PC-3 (cell line): Measurements from ENCODE around the gene TLR1. TPM values are rescaled to one million over a fixed set of nuclear protein-coding genes. Genes with fewer than 3 reads are reported as not detected.

ENCODE experiments used
- ATAC-seq: fragments of 200-7000 bp; cut with Tn5 transposase; 2 replicates; pipeline ENCODE4 v1.9.1; 2020; ENCODE audit warnings: mild to moderate bottlenecking, moderate library complexity
- BruUV-seq: library from RNA; stranded (reverse); fragments of 400-500 nt; replicated peaks from 2 replicates; lab custom pipeline; 2021; lab: Mats Ljungman, UMichigan
- CTCF ChIA-PET: fragments of 300-600 bp; sonication (Branson Sonifier 250); formaldehyde crosslinking; loops from one replicate; lab custom pipeline; 2022; ENCODE audit warnings: antibody characterized with exemption; lab: Charles Lee
- POLR2A ChIA-PET: fragments of 300-600 bp; sonication (Branson Sonifier 250); formaldehyde crosslinking; loops from one replicate; lab custom pipeline; 2022; ENCODE audit warnings: antibody characterized with exemption; ENCODE audit not compliant: unreplicated experiment; lab: Charles Lee
- DNase-seq: peaks from one replicate; pipeline ENCODE4 v3.0.0-alpha.2; 2015
- H2AFZ ChIP-seq: fragments of 300-600 bp; sonication (generic); 2 replicates; pipeline ENCODE4 v1.6.0; 2016; ENCODE audit warnings: antibody characterized with exemption, low read length
- H3F3A ChIP-seq: fragments of 300-600 bp; sonication (generic); one replicate; pipeline ENCODE4 v1.6.0; 2017; ENCODE audit warnings: antibody characterized with exemption, low read length, control low read depth, mild to moderate bottlenecking; ENCODE audit not compliant: unreplicated experiment
- H3K27ac ChIP-seq: fragments of 300-600 bp; sonication (generic); 2 replicates; pipeline ENCODE4 v1.5.1; 2016; ENCODE audit warnings: mild to moderate bottlenecking, low read length
- H3K27me3 ChIP-seq: fragments of 300-600 bp; sonication (generic); 2 replicates; pipeline ENCODE4 v1.6.1; 2016; ENCODE audit warnings: low read length, mixed read lengths
- H3K36me3 ChIP-seq: fragments of 300-600 bp; sonication (generic); 2 replicates; pipeline ENCODE4 v1.6.1; 2016; ENCODE audit warnings: low read depth, mixed run types, low read length, mixed read lengths
- H3K4me1 ChIP-seq: fragments of 300-600 bp; sonication (generic); 2 replicates; pipeline ENCODE4 v1.5.1; 2016; ENCODE audit warnings: low read length; ENCODE audit not compliant: insufficient read depth
- H3K4me2 ChIP-seq: fragments of 300-600 bp; sonication (generic); 2 replicates; pipeline ENCODE4 v1.6.0; 2016; ENCODE audit warnings: low read length
- H3K4me3 ChIP-seq: fragments of 300-600 bp; sonication (generic); 2 replicates; pipeline ENCODE4 v1.5.1; 2016; ENCODE audit warnings: mild to moderate bottlenecking, low read length, mixed read lengths
- H3K79me2 ChIP-seq: fragments of 300-600 bp; sonication (generic); 2 replicates; pipeline ENCODE4 v1.6.1; 2017; ENCODE audit warnings: low read length, mixed read lengths
- H3K9ac ChIP-seq: fragments of 300-600 bp; sonication (generic); 2 replicates; pipeline ENCODE4 v1.6.0; 2016; ENCODE audit warnings: mild to moderate bottlenecking, low read length
- H3K9me2 ChIP-seq: fragments of 300-600 bp; sonication (generic); replicated peaks from 2 replicates; pipeline ENCODE4 v1.6.1; 2016; ENCODE audit warnings: mixed run types, low read length, mixed read lengths
- H3K9me3 ChIP-seq: fragments of 300-600 bp; sonication (generic); 2 replicates; pipeline ENCODE4 v1.6.1; 2016; ENCODE audit warnings: low read length, mixed read lengths
- H4K20me1 ChIP-seq: fragments of 300-600 bp; sonication (generic); 2 replicates; pipeline ENCODE4 v1.6.1; 2016; ENCODE audit warnings: low read length, mixed read lengths
- CTCF ChIP-seq: fragments of 300-600 bp; sonication (generic); conservative IDR thresholded peaks from 2 replicates; pipeline ENCODE4 v1.5.1; 2017; ENCODE audit warnings: antibody characterized with exemption, low read depth, mild to moderate bottlenecking, low read length
- EZH2 ChIP-seq: fragments of 300-600 bp; sonication (generic); IDR thresholded peaks from one replicate; pipeline ENCODE4 v1.6.1; 2017; ENCODE audit warnings: antibody characterized with exemption, mild to moderate bottlenecking, low read length; ENCODE audit not compliant: unreplicated experiment
- EZH2phosphoT487 ChIP-seq: fragments of 300-600 bp; sonication (generic); IDR thresholded peaks from 2 replicates; pipeline ENCODE4 v1.6.1; 2018; ENCODE audit warnings: mild to moderate bottlenecking, antibody characterized with exemption, low read length, borderline replicate concordance
- intact Hi-C: fragments of 100-400 bp; cut with micrococcal nuclease; formaldehyde crosslinking; loops from 2 replicates; pipeline ENCODE4 v1.9.0; 2023
- total RNA-seq: library from RNA; depleted of rRNA; stranded (reverse); fragments of >200 nt; gene quantifications from 2 replicates; pipeline ENCODE4 v1.2.3, GENCODE V29; 2014

The TLR1 gene
- total RNA-seq, 1 experiment from 2014 or later, result 0.47 TPM

- H3K4me3 ChIP-seq, result no peak overlapping the region
- no peaks in the 10 kb centered on the region for H3F3A ChIP-seq
- H3K4me2 ChIP-seq, result no peak overlapping the region
- ChIA-PET CTCF (no interaction called here), POLR2A (no interaction called here)
- H4K20me1 ChIP-seq, result no peaks in the 10 kb centered on the region
- H3K79me2 ChIP-seq, result no peaks in the 10 kb centered on the region
- no peaks in the 10 kb centered on the region for H3K9me2 ChIP-seq
- no peak overlapping the region for H3K27ac ChIP-seq
- no peaks in the 10 kb centered on the region for H3K27me3 ChIP-seq
- no peaks in the 10 kb centered on the region for H3K4me1 ChIP-seq
- no TSS peak for BruUV-seq
- H3K9ac ChIP-seq, result no peak overlapping the region
- H3K9me3 ChIP-seq, result no peaks in the 10 kb centered on the region
- no peak for TF ChIP-seq EZH2
- no peak for TF ChIP-seq EZH2phosphoT487
- TF ChIP-seq CTCF, result no peak
- H3K36me3 ChIP-seq, result no peaks in the 10 kb centered on the region
- intact Hi-C loops, result no loop called here
- no peak for ATAC-seq
- no peak for DNase-seq
- H2AFZ ChIP-seq, result no peak overlapping the region
These were observed 40.3 kb downstream of the TLR1 start for GRCh38 chr4:38764277-38764676.

GRCh38 chr4:38762560-38762959, 42.0 kb downstream of the TLR1 start:
- H4K20me1 ChIP-seq, result no peaks in the 10 kb centered on the region
- H3F3A ChIP-seq, result no peaks in the 10 kb centered on the region
- intact Hi-C loops, result no loop called here
- no peaks in the 10 kb centered on the region for H3K9me3 ChIP-seq
- BruUV-seq, result no TSS peak
- no peak for TF ChIP-seq CTCF
- TF ChIP-seq EZH2phosphoT487, result no peak
- no peak for TF ChIP-seq EZH2
- ATAC-seq, result no peak
- no peaks in the 10 kb centered on the region for H3K9me2 ChIP-seq
- no peak overlapping the region for H2AFZ ChIP-seq
- H3K4me3 ChIP-seq, result no peak overlapping the region
- H3K9ac ChIP-seq, result no peak overlapping the region
- DNase-seq, result no peak
- no peak overlapping the region for H3K27ac ChIP-seq
- no peaks in the 10 kb centered on the region for H3K4me1 ChIP-seq
- H3K36me3 ChIP-seq, result no peaks in the 10 kb centered on the region
- no peak overlapping the region for H3K4me2 ChIP-seq
- no peaks in the 10 kb centered on the region for H3K27me3 ChIP-seq
- H3K79me2 ChIP-seq, result no peaks in the 10 kb centered on the region
- POLR2A ChIA-PET, result no interaction called here
- CTCF ChIA-PET, result no interaction called here

- H3K9me2 ChIP-seq, result no peaks in the 10 kb centered on the region
- H3K4me2 ChIP-seq, result no peak overlapping the region
- no TSS peak for BruUV-seq
- no peaks in the 10 kb centered on the region for H4K20me1 ChIP-seq
- CTCF ChIA-PET, result interaction anchor here (0.5 to 1.3 kb wide), 9 partner anchors 22 to 883 kb away, joined by 3 to 10 read pairs (median 3); partner anchors contain the start of gene TLR10
- H3K27me3 ChIP-seq, result no peaks in the 10 kb centered on the region
- H2AFZ ChIP-seq, result no peak overlapping the region
- H3K79me2 ChIP-seq, result no peaks in the 10 kb centered on the region
- POLR2A ChIA-PET, result no interaction called here
- H3K36me3 ChIP-seq, result no peaks in the 10 kb centered on the region
- no peak overlapping the region for H3K9ac ChIP-seq
- H3K9me3 ChIP-seq, result no peaks in the 10 kb centered on the region
- intact Hi-C loops, result loop anchor here (1.0 to 2.0 kb wide), 4 partner anchors 23 to 135 kb away; partner anchors contain the start of genes TLR1, TLR10 and TLR6
- no peak for DNase-seq
- H3K4me1 ChIP-seq, result no peaks in the 10 kb centered on the region
- no peaks in the 10 kb centered on the region for H3F3A ChIP-seq
- H3K4me3 ChIP-seq, result no peak overlapping the region
- ATAC-seq, result no peak
- no peak overlapping the region for H3K27ac ChIP-seq
- TF ChIP-seq EZH2phosphoT487, result no peak
- TF ChIP-seq EZH2, result no peak
- peak; percentile 26; the same call in 1 of the 2 replicates for TF ChIP-seq CTCF
These were observed 44.8 kb downstream of the TLR1 start for GRCh38 chr4:38759790-38760122.
